SU-DHL-6 (cell line): Measurements from ENCODE around the gene CD99L2.

Experiments
- CTCF ChIP-seq: fragments of 200-600 bp; sonication (generic); IDR thresholded peaks from one replicate; pipeline ENCODE4 v1.5.1; 2017; ENCODE audit warnings: antibody characterized with exemption, mild to moderate bottlenecking, low read length, moderate library complexity; ENCODE audit not compliant: insufficient read depth, poor library complexity, severe bottlenecking
- EZH2phosphoT487 ChIP-seq: fragments of 200-600 bp; sonication (generic), shearing (Covaris generic); conservative IDR thresholded peaks from 2 replicates; pipeline ENCODE4 v1.6.1; 2018; ENCODE audit warnings: mild to moderate bottlenecking, antibody characterized with exemption, low read length, moderate library complexity, mixed read lengths

GRCh38 chrX:150753968-150754367 lies 144.5 kb downstream of the CD99L2 start:
- TF ChIP-seq CTCF (no peak), EZH2phosphoT487 (no peak)
